ENCODE measurements around the gene RXRG. TPM values are rescaled to one million over a fixed set of nuclear protein-coding genes. Genes with fewer than 3 reads are reported as not detected.

Gene RXRG
- total and polyA plus RNA-seq, 2 of the 8 experiments (the other 6 are each of a cell fraction or from before 2014, with no cell fraction given): not detected

GRCh38 chr1:165392634-165393571 lies 52.0 kb downstream of the RXRG start:
- Histone ChIP-seq H3K9ac (replicated peaks in 1 of 4; ENCODE audit: extremely low read depth in 1 of 4, low read depth in 3 of 4, low read length in 3 of 4) (no peak overlapping the region), H2BK15ac (ENCODE audit: low read length) (no peak overlapping the region), H2BK120ac (replicated peaks; ENCODE audit: low read depth, low read length) (no peak overlapping the region), H3K4ac (replicated peaks; ENCODE audit: insufficient read length, low read depth, low read length) (no peak overlapping the region), H2BK20ac (ENCODE audit: low read length) (no peak overlapping the region), H3K4me1 (replicated peaks in 1 of 4; ENCODE audit: control insufficient read depth in 3 of 4, insufficient read depth in 4 of 4, low read length in 3 of 4) (no peaks in the 10 kb centered on the region; a peak in 1 of 7 replicates), H3K56ac (replicated peaks; ENCODE audit: insufficient read length, low read depth, low read length) (no peak overlapping the region), H3K23me2 (ENCODE audit: low read depth, low read length) (no peaks in the 10 kb centered on the region), H3K79me2 (ENCODE audit: control insufficient read depth in 1 of 2, insufficient read depth in 2 of 2, low read length in 2 of 2) (no peaks in the 10 kb centered on the region), H3K79me1 (ENCODE audit: low read depth, low read length) (no peaks in the 10 kb centered on the region), H2BK5ac (ENCODE audit: low read depth, low read length) (no peak overlapping the region), H3K27me3 (replicated peaks in 1 of 4; ENCODE audit: control insufficient read depth in 3 of 4, extremely low read depth in 1 of 4, insufficient read depth in 3 of 4, low read length in 3 of 4) (no peaks in the 10 kb centered on the region; a peak in 1 of 7 replicates), H4K91ac (replicated peaks; ENCODE audit: insufficient read length, low read length) (no peak overlapping the region), H3K9me3 (ENCODE audit: insufficient read depth in 2 of 2, low read depth in 1 of 2, low read length in 1 of 2) (no peaks in the 10 kb centered on the region), H3K23ac (ENCODE audit: insufficient read length) (no peak overlapping the region), H3K4me3 (ENCODE audit: extremely low read depth in 1 of 4, insufficient read depth in 2 of 4, low read depth in 3 of 4, low read length in 4 of 4) (peak overlapping the region in 3 of 4 experiments; percentile 17 to 50 (median 34); a peak in 6 of 8 replicates), H4K20me1 (replicated peaks in 1 of 2; ENCODE audit: control insufficient read depth in 1 of 2, insufficient read depth in 2 of 2, low read length in 2 of 2) (no peaks in the 10 kb centered on the region), H3K4me2 (ENCODE audit: insufficient read depth in 1 of 2, low read depth in 2 of 2, low read length in 2 of 2) (peak overlapping the region; percentile 0 to 64; a peak in 3 of 4 replicates), H2AK5ac (ENCODE audit: low read depth, low read length) (no peak overlapping the region), H3K18ac (ENCODE audit: extremely low read depth, low read length) (peak overlapping the region; percentile 24; the same call in 1 of the 2 replicates), H2AFZ (ENCODE audit: low read length) (peak overlapping the region; percentile 95), H2BK12ac (ENCODE audit: low read depth, low read length) (0 out of 2 replicates have a peak overlapping the region, but pooled peaks have one; percentile 17), H4K5ac (ENCODE audit: insufficient read length, low read depth, low read length) (no peak overlapping the region), H4K8ac (ENCODE audit: extremely low read depth, insufficient read depth, low read length) (no peak overlapping the region), H3K27ac (ENCODE audit: low read depth, low read length) (no peak overlapping the region), H3K36me3 (ENCODE audit: control insufficient read depth in 2 of 4, insufficient read depth in 4 of 4, low read length in 3 of 4) (no peaks in the 10 kb centered on the region), H3K14ac (ENCODE audit: insufficient read length) (no peak overlapping the region)
- ChIA-PET CTCF (ENCODE audit: partially characterized antibody) (interaction anchor here (0.6 to 11.7 kb wide), 42 partner anchors 8 to 520 kb away, joined by 3 to 220 read pairs (median 4); no protein-coding TSS in a partner anchor), POLR2A (ENCODE audit: partially characterized antibody) (no interaction called here)
- DNase-seq (ENCODE audit: low read depth in 1 of 2, low spot score in 2 of 2) (peak in 1 of 2 experiments; percentile 88), FAIRE-seq (peak; percentile 89)
- 27% methylated on average over 19 of the region's 19 CpGs; no CpG with 5 or more reads in 1 of the 2 experiments for WGBS, 2 experiments (ENCODE audit: extremely low coverage in 1 of 2, insufficient coverage in 1 of 2, insufficient read length in 1 of 2, insufficient replicate concordance in 2 of 2, low coverage in 1 of 2, low lambda C conversion rate in 2 of 2, missing lambda C conversion rate in 1 of 2)
- TF ChIP-seq EGR1 (IDR thresholded peaks at IDR 0.05; ENCODE audit: borderline replicate concordance, low read depth, low read length) (0 out of 2 replicates have a peak, but pooled peaks have one; percentile 17), RFX5 (IDR thresholded peaks at IDR 0.05; ENCODE audit: borderline replicate concordance, low read depth, low read length) (no peak), RAD21 (IDR thresholded peaks at IDR 0.05 in 1 of 2, conservative IDR thresholded peaks at IDR 0.05 in 1 of 2; ENCODE audit: low read depth in 2 of 2, low read length in 2 of 2) (peak; percentile 92 to 94), KDM4A (IDR thresholded peaks at IDR 0.05; ENCODE audit: low read depth, low read length, severe bottlenecking) (peak; percentile 61), EP300 (IDR thresholded peaks at IDR 0.05; ENCODE audit: borderline replicate concordance in 1 of 2, low read depth in 2 of 2, low read length in 2 of 2) (peak in 1 of 2 experiments; percentile 14; a peak in 1 of 3 replicates), RBBP5 (IDR thresholded peaks at IDR 0.05; ENCODE audit: borderline replicate concordance, low read depth, low read length) (no peak), SP2 (IDR thresholded peaks at IDR 0.05; ENCODE audit: low read length) (no peak), JUN (IDR thresholded peaks at IDR 0.05; ENCODE audit: low read depth, low read length) (0 out of 2 replicates have a peak, but pooled peaks have one; percentile 5), TCF12 (IDR thresholded peaks at IDR 0.05; ENCODE audit: low read depth, low read length) (0 out of 2 replicates have a peak, but pooled peaks have one; percentile 70)
